ENCODE results near the gene FBXL15. TPM values are rescaled to one million over a fixed set of nuclear protein-coding genes. Genes with fewer than 3 reads are reported as not detected.

FBXL15 gene
- total and polyA plus RNA-seq, 2 donors (not counting 1 experiment from before 2014, with no cell fraction given) = 2.8 to 7.3 TPM

- no peak for TF ChIP-seq EZH2 (IDR thresholded peaks at IDR 0.05; ENCODE audit: low read length, missing control alignments)
- TF ChIP-seq, protein P1, sequence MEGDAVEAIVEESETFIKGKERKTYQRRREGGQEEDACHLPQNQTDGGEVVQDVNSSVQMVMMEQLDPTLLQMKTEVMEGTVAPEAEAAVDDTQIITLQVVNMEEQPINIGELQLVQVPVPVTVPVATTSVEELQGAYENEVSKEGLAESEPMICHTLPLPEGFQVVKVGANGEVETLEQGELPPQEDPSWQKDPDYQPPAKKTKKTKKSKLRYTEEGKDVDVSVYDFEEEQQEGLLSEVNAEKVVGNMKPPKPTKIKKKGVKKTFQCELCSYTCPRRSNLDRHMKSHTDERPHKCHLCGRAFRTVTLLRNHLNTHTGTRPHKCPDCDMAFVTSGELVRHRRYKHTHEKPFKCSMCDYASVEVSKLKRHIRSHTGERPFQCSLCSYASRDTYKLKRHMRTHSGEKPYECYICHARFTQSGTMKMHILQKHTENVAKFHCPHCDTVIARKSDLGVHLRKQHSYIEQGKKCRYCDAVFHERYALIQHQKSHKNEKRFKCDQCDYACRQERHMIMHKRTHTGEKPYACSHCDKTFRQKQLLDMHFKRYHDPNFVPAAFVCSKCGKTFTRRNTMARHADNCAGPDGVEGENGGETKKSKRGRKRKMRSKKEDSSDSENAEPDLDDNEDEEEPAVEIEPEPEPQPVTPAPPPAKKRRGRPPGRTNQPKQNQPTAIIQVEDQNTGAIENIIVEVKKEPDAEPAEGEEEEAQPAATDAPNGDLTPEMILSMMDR (conservative IDR thresholded peaks at IDR 0.05 in 1 of 2, IDR thresholded peaks at IDR 0.05 in 1 of 2; ENCODE audit: low read depth in 1 of 2, low read length in 2 of 2) = no peak
- DNase-seq (ENCODE audit: low read depth in 2 of 2) = no peak
- no peaks in the 10 kb centered on the region for H4K20me1 ChIP-seq (ENCODE audit: control insufficient read depth, extremely low read depth, insufficient read depth, low read length)
These were observed 13.1 kb upstream of the FBXL15 start for GRCh38 chr10:102407425-102408130.

GRCh38 chr10:102408131-102408727, 12.4 kb upstream of the FBXL15 start:
- Histone ChIP-seq H3K27me3 (ENCODE audit: control insufficient read depth, insufficient read depth, low read length) (peaks cover 56% of the 10 kb centered on the region), H4K20me1 (ENCODE audit: control insufficient read depth, extremely low read depth, insufficient read depth, low read length) (no peaks in the 10 kb centered on the region), H2AFZ (ENCODE audit: low read length) (no peak overlapping the region), H3K9ac (ENCODE audit: insufficient read depth, low read length) (no peak overlapping the region), H3K4me2 (ENCODE audit: extremely low read depth, insufficient read depth, low read length) (no peak overlapping the region), H3K36me3 (ENCODE audit: control insufficient read depth, insufficient read depth, low read length) (no peaks in the 10 kb centered on the region), H3K79me2 (ENCODE audit: control insufficient read depth, insufficient read depth, low read length) (no peaks in the 10 kb centered on the region), H3K4me3 (replicated peaks in 1 of 4; ENCODE audit: control extremely low read depth in 1 of 4, insufficient read depth in 1 of 4, low read depth in 3 of 4, low read length in 4 of 4) (peak overlapping the region in 1 of 4 experiments; percentile 44), H3K4me1 (ENCODE audit: control insufficient read depth, extremely low read depth, insufficient read depth, low read length) (no peaks in the 10 kb centered on the region), H3K27ac (ENCODE audit: insufficient read depth, low read length) (no peak overlapping the region), H3K9me3 (ENCODE audit: control insufficient read depth, insufficient read depth, low read depth, low read length) (no peaks in the 10 kb centered on the region)
- DNase-seq (ENCODE audit: low read depth in 2 of 2) = no peak
- TF ChIP-seq, protein P1 (conservative IDR thresholded peaks at IDR 0.05 in 1 of 2, IDR thresholded peaks at IDR 0.05 in 1 of 2; ENCODE audit: low read depth in 1 of 2, low read length in 2 of 2) = no peak
- TF ChIP-seq EZH2 (IDR thresholded peaks at IDR 0.05; ENCODE audit: low read length, missing control alignments) = peak; percentile 75

More at GRCh38 chr10:102407425-102408130, 13.1 kb upstream of the FBXL15 start:
- Histone ChIP-seq H3K9ac (ENCODE audit: insufficient read depth, low read length) (no peak overlapping the region), H3K9me3 (ENCODE audit: control insufficient read depth, insufficient read depth, low read depth, low read length) (no peaks in the 10 kb centered on the region), H3K79me2 (ENCODE audit: control insufficient read depth, insufficient read depth, low read length) (no peaks in the 10 kb centered on the region), H3K4me2 (ENCODE audit: extremely low read depth, insufficient read depth, low read length) (no peak overlapping the region), H3K4me3 (replicated peaks in 1 of 4; ENCODE audit: control extremely low read depth in 1 of 4, insufficient read depth in 1 of 4, low read depth in 3 of 4, low read length in 4 of 4) (no peak overlapping the region), H3K4me1 (ENCODE audit: control insufficient read depth, extremely low read depth, insufficient read depth, low read length) (no peaks in the 10 kb centered on the region), H3K36me3 (ENCODE audit: control insufficient read depth, insufficient read depth, low read length) (no peaks in the 10 kb centered on the region), H3K27me3 (ENCODE audit: control insufficient read depth, insufficient read depth, low read length) (peaks cover 50% of the 10 kb centered on the region), H2AFZ (ENCODE audit: low read length) (no peak overlapping the region), H3K27ac (ENCODE audit: insufficient read depth, low read length) (no peak overlapping the region)

- DNase-seq (ENCODE audit: low read depth in 2 of 2) = peak; percentile 30 to 60
- no peaks in the 10 kb centered on the region for H3K36me3 ChIP-seq (ENCODE audit: control insufficient read depth, insufficient read depth, low read length)
- H2AFZ ChIP-seq (ENCODE audit: low read length) = no peak overlapping the region
These were observed 11.7 kb upstream of the FBXL15 start for GRCh38 chr10:102408728-102409603.

More at GRCh38 chr10:102408728-102409603, 11.7 kb upstream of the FBXL15 start:
- peak overlapping the region; percentile 59 for H3K4me2 ChIP-seq (ENCODE audit: extremely low read depth, insufficient read depth, low read length)
- no peaks in the 10 kb centered on the region for H4K20me1 ChIP-seq (ENCODE audit: control insufficient read depth, extremely low read depth, insufficient read depth, low read length)
- no peaks in the 10 kb centered on the region for H3K9me3 ChIP-seq (ENCODE audit: control insufficient read depth, insufficient read depth, low read depth, low read length)
- H3K9ac ChIP-seq (ENCODE audit: insufficient read depth, low read length) = no peak overlapping the region
- no peaks in the 10 kb centered on the region for H3K79me2 ChIP-seq (ENCODE audit: control insufficient read depth, insufficient read depth, low read length)
- TF ChIP-seq EZH2 (IDR thresholded peaks at IDR 0.05; ENCODE audit: low read length, missing control alignments) = no peak
- TF ChIP-seq, protein P1 (conservative IDR thresholded peaks at IDR 0.05 in 1 of 2, IDR thresholded peaks at IDR 0.05 in 1 of 2; ENCODE audit: low read depth in 1 of 2, low read length in 2 of 2) = no peak
- H3K4me1 ChIP-seq (ENCODE audit: control insufficient read depth, extremely low read depth, insufficient read depth, low read length) = no peaks in the 10 kb centered on the region
- peak overlapping the region in 3 of 4 experiments; percentile 21 to 44 (median 30) for H3K4me3 ChIP-seq (replicated peaks in 1 of 4; ENCODE audit: control extremely low read depth in 1 of 4, insufficient read depth in 1 of 4, low read depth in 3 of 4, low read length in 4 of 4)
- H3K27ac ChIP-seq (ENCODE audit: insufficient read depth, low read length) = no peak overlapping the region
- peaks cover 61% of the 10 kb centered on the region for H3K27me3 ChIP-seq (ENCODE audit: control insufficient read depth, insufficient read depth, low read length)
